Endothelial cell of umbilical vein (primary cell): Measurements from ENCODE around the gene MATN4. TPM values are rescaled to one million over a fixed set of nuclear protein-coding genes. Genes with fewer than 3 reads are reported as not detected.

ENCODE experiments used
- BruUV-seq: library from RNA; stranded (reverse); fragments of 400-500 nt; replicated peaks from 2 replicates; lab custom pipeline; 2021; lab: Mats Ljungman, UMichigan
- CTCF ChIA-PET: fragments of 300-600, 350-600 bp; sonication (Branson Sonifier 250); formaldehyde crosslinking; loops from one replicate; lab custom pipeline; 2021; ENCODE audit warnings: antibody characterized with exemption, inconsistent platforms; lab: Charles Lee
- POLR2A ChIA-PET: fragments of 300-600, 350-600 bp; sonication (Branson Sonifier 250); formaldehyde crosslinking; loops from one replicate; lab custom pipeline; 2021; ENCODE audit warnings: antibody characterized with exemption, inconsistent platforms; lab: Charles Lee
- DNase-seq: peaks from one replicate; pipeline ENCODE4 v3.0.0-alpha.2; 2011; ENCODE audit warnings: low read depth, low spot score
- FAIRE-seq: peaks from 2 replicates; lab custom pipeline; 2011; peaks lifted over from hg19 to GRCh38; lab: Jason Lieb, UNC
- H2AFZ ChIP-seq: 2 replicates; pipeline ENCODE4 v1.6.0; 2012; ENCODE audit warnings: low read depth, low read length, control low read depth, inconsistent platforms
- H3K27ac ChIP-seq: 2 replicates; pipeline ENCODE4 v1.5.1; 2011; ENCODE audit warnings: low read depth, mild to moderate bottlenecking, control low read depth, low read length, moderate library complexity; ENCODE audit not compliant: insufficient read depth
- H3K27me3 ChIP-seq, 2 experiments: 2 replicates each; pipeline versions ENCODE4 v1.6.0 to v1.6.1; 2011; ENCODE audit warnings: low read length in 2 of 2, mixed read lengths in 1 of 2; ENCODE audit not compliant: control insufficient read depth in 2 of 2, insufficient read depth in 2 of 2
- H3K36me3 ChIP-seq, 2 experiments: 2 replicates in 1 of 2; 3 replicates in 1 of 2; pipeline ENCODE4 v1.5.1; 2011; ENCODE audit warnings: low read length in 2 of 2, mild to moderate bottlenecking in 1 of 2, moderate library complexity in 1 of 2; ENCODE audit not compliant: control insufficient read depth in 2 of 2, insufficient read depth in 2 of 2; ENCODE audit errors: extremely low read depth in 1 of 2
- H3K4me1 ChIP-seq: 3 replicates; pipeline ENCODE4 v1.5.1; 2011; ENCODE audit warnings: mild to moderate bottlenecking, low read length; ENCODE audit not compliant: control insufficient read depth, insufficient read depth; ENCODE audit errors: extremely low read depth
- H3K4me2 ChIP-seq: 2 replicates; pipeline ENCODE4 v1.6.1; 2011; ENCODE audit warnings: low read length, control low read depth, mixed read lengths; ENCODE audit not compliant: insufficient read depth
- H3K4me3 ChIP-seq, 3 experiments: fragments of 200-600 bp in 1 of 3; sonication (generic), shearing (Covaris generic) in 1 of 3; replicated peaks in 1 of 3; 2 replicates each; pipeline ENCODE4 v1.5.1; 2011 to 2016; ENCODE audit warnings: control low read depth in 3 of 3, low read length in 3 of 3, mild to moderate bottlenecking in 2 of 3, inconsistent platforms in 1 of 3, low read depth in 1 of 3, moderate library complexity in 1 of 3; ENCODE audit not compliant: insufficient read depth in 1 of 3
- H3K79me2 ChIP-seq: 2 replicates; pipeline ENCODE4 v1.6.0; 2012; ENCODE audit warnings: low read length, inconsistent platforms; ENCODE audit not compliant: control insufficient read depth, insufficient read depth
- H3K9ac ChIP-seq: replicated peaks from 2 replicates; pipeline ENCODE3; 2011; ENCODE audit warnings: low read length, control low read depth; ENCODE audit not compliant: insufficient read depth; ENCODE audit errors: extremely low read depth
- H3K9me1 ChIP-seq: replicated peaks from 3 replicates; pipeline ENCODE4 v1.6.0; 2011; ENCODE audit warnings: mild to moderate bottlenecking, low read length; ENCODE audit not compliant: control insufficient read depth, insufficient read depth; ENCODE audit errors: extremely low read depth
- H3K9me3 ChIP-seq: replicated peaks from 2 replicates; pipeline ENCODE4 v1.5.1; 2012; ENCODE audit warnings: low read length, inconsistent platforms; ENCODE audit not compliant: control insufficient read depth, insufficient read depth
- H4K20me1 ChIP-seq: replicated peaks from 2 replicates; pipeline ENCODE3; 2011; ENCODE audit warnings: mild to moderate bottlenecking, low read length; ENCODE audit not compliant: control insufficient read depth, insufficient read depth; ENCODE audit errors: extremely low read depth
- EZH2 ChIP-seq: IDR thresholded peaks from 2 replicates; pipeline ENCODE4 v1.6.1; 2012; ENCODE audit warnings: borderline replicate concordance, low read depth, mild to moderate bottlenecking, moderate library complexity, low read length, inconsistent platforms; ENCODE audit not compliant: severe bottlenecking
- FOS ChIP-seq: IDR thresholded peaks from 2 replicates; pipeline ENCODE4 v1.6.1; 2011; ENCODE audit warnings: mild to moderate bottlenecking, low read length, moderate library complexity, borderline replicate concordance; ENCODE audit not compliant: insufficient read depth
- GATA2 ChIP-seq: IDR thresholded peaks from 2 replicates; pipeline ENCODE4 v1.7.0; 2011; ENCODE audit warnings: low read depth, mild to moderate bottlenecking, moderate library complexity, mixed read lengths, low read length; ENCODE audit not compliant: insufficient read length, insufficient read depth
- JUN ChIP-seq: IDR thresholded peaks from 2 replicates; pipeline ENCODE4 v1.6.1; 2011; ENCODE audit warnings: borderline replicate concordance, low read depth; ENCODE audit not compliant: insufficient read length, insufficient read depth
- MYC ChIP-seq: IDR thresholded peaks from one replicate; pipeline ENCODE4 v1.6.1; 2011; ENCODE audit warnings: mild to moderate bottlenecking, low read depth, low read length
- POLR2A ChIP-seq: IDR thresholded peaks from 2 replicates; pipeline ENCODE4 v1.6.1; 2012; ENCODE audit warnings: low read depth, mild to moderate bottlenecking, control low read depth, low read length
- POLR2AphosphoS5 ChIP-seq: IDR thresholded peaks from 2 replicates; pipeline ENCODE4 v1.6.1; 2012; ENCODE audit warnings: low read depth, mild to moderate bottlenecking, control low read depth, low read length, moderate library complexity; ENCODE audit not compliant: insufficient read depth
- dilution Hi-C: fragments of 300-500 bp; cut with MboI; formaldehyde crosslinking; loops from one replicate; pipeline ENCODE4 v1.15.0; 2019; ENCODE audit warnings: low sequenced_read_pairs; ENCODE audit not compliant: extremely low pct_ligation_motif_present
- intact Hi-C: fragments of 100-400 bp; cut with micrococcal nuclease; formaldehyde crosslinking; loops from one replicate; pipeline ENCODE4 v1.10.0; 2022
- polyA plus RNA-seq, 4 experiments: library from polyadenylated mRNA; depleted of rRNA in 3 of 4; stranded (reverse) in 3 of 4; unstranded in 1 of 4; fragments of >200 nt; gene quantifications; 2 replicates each; pipeline versions ENCODE4 v1.2.1 to v1.2.3, GENCODE V29; 2011 to 2012; ENCODE audit warnings: missing spikeins in 1 of 4
- total RNA-seq: library from RNA; stranded (reverse); gene quantifications from 2 replicates; pipeline ENCODE4 v1.2.3, GENCODE V29; 2021
- TF ChIP-seq, protein P1 (sequence below), 2 donors: IDR thresholded peaks; 1 replicate in 1 of 2; 2 replicates in 1 of 2; pipeline ENCODE4 v1.5.1; 2011; ENCODE audit warnings: low read length in 2 of 2, mild to moderate bottlenecking in 2 of 2, moderate library complexity in 2 of 2, control low read depth in 1 of 2, inconsistent platforms in 1 of 2, low read depth in 1 of 2; ENCODE audit not compliant: insufficient read depth in 1 of 2; ENCODE audit errors: extremely low read depth in 1 of 2
- TF ChIP-seq, protein P2 (sequence below): IDR thresholded peaks from 2 replicates; pipeline ENCODE4 v1.6.1; 2011; ENCODE audit not compliant: insufficient read depth, insufficient read length

MATN4 gene
- total and polyA plus RNA-seq, 2 donors (not counting 3 experiments of a cell fraction or from before 2014, with no cell fraction given), result 0.10 TPM; not detected in 1

DNA sequence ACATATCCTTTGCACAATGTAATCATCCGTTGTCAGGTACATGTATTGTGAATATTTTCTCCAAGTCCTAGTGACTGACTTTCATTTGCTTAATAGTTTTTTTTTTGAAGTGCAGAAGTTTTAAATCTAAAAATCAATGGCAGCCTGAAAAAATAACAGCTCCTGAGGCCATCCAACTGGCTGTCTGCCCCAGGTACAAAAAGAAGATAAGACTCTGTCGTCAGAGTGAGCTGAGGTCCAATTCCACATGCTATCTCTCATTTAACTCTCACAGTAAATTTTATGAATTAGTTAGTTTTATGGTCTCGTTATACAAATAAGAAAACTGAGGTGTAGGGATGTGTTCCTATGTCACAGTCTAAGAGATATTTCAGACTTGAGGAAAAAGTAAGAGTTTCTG lies 32.8 kb downstream of the MATN4 start:
- TF ChIP-seq, protein P1, sequence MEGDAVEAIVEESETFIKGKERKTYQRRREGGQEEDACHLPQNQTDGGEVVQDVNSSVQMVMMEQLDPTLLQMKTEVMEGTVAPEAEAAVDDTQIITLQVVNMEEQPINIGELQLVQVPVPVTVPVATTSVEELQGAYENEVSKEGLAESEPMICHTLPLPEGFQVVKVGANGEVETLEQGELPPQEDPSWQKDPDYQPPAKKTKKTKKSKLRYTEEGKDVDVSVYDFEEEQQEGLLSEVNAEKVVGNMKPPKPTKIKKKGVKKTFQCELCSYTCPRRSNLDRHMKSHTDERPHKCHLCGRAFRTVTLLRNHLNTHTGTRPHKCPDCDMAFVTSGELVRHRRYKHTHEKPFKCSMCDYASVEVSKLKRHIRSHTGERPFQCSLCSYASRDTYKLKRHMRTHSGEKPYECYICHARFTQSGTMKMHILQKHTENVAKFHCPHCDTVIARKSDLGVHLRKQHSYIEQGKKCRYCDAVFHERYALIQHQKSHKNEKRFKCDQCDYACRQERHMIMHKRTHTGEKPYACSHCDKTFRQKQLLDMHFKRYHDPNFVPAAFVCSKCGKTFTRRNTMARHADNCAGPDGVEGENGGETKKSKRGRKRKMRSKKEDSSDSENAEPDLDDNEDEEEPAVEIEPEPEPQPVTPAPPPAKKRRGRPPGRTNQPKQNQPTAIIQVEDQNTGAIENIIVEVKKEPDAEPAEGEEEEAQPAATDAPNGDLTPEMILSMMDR (IDR thresholded peaks at IDR 0.05; ENCODE audit: extremely low read depth in 1 of 2, insufficient read depth in 1 of 2, low read depth in 1 of 2, low read length in 2 of 2), result no peak
- no peak for TF ChIP-seq GATA2
- TF ChIP-seq MYC, result no peak
- no peak for TF ChIP-seq POLR2AphosphoS5
- no peak for TF ChIP-seq JUN
- TF ChIP-seq, protein P2, sequence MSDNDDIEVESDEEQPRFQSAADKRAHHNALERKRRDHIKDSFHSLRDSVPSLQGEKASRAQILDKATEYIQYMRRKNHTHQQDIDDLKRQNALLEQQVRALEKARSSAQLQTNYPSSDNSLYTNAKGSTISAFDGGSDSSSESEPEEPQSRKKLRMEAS, result no peak
- no peak for TF ChIP-seq FOS
- TF ChIP-seq POLR2A, result no peak
- no peak for TF ChIP-seq EZH2
- CTCF ChIA-PET, result interaction anchor here (2.3 kb wide), 1 partner anchor 16 kb away, joined by 7 read pairs; no protein-coding TSS in a partner anchor
- DNase-seq (no peak), FAIRE-seq (no peak)
- H3K4me3 ChIP-seq, result no peak overlapping the region
- no peaks in the 10 kb centered on the region for H3K9me1 ChIP-seq
- no peak overlapping the region for H2AFZ ChIP-seq
- H3K27me3 ChIP-seq, result peaks cover 4 to 18% of the 10 kb centered on the region in 2 experiments
- no peaks in the 10 kb centered on the region for H3K4me1 ChIP-seq
- dilution Hi-C loops, result no loop called here
- BruUV-seq, result no TSS peak
- intact Hi-C loops, result no loop called here
- H3K79me2 ChIP-seq, result no peaks in the 10 kb centered on the region
- H3K4me2 ChIP-seq, result no peak overlapping the region
- H4K20me1 ChIP-seq, result no peaks in the 10 kb centered on the region
- no peak overlapping the region for H3K9ac ChIP-seq
- H3K36me3 ChIP-seq, result no peaks in the 10 kb centered on the region
- H3K9me3 ChIP-seq, result no peaks in the 10 kb centered on the region
- POLR2A ChIA-PET, result no interaction called here
- H3K27ac ChIP-seq, result no peak overlapping the region
